ENCODE data around the gene CDC42EP2.

The CDC42EP2 gene

GRCh38 chr11:65298655-65299179, 15.9 kb upstream of the CDC42EP2 start:
- DNase-seq, result no peak

- no peak for DNase-seq
These were observed 13.9 kb upstream of the CDC42EP2 start for GRCh38 chr11:65300621-65301275.

DNA sequence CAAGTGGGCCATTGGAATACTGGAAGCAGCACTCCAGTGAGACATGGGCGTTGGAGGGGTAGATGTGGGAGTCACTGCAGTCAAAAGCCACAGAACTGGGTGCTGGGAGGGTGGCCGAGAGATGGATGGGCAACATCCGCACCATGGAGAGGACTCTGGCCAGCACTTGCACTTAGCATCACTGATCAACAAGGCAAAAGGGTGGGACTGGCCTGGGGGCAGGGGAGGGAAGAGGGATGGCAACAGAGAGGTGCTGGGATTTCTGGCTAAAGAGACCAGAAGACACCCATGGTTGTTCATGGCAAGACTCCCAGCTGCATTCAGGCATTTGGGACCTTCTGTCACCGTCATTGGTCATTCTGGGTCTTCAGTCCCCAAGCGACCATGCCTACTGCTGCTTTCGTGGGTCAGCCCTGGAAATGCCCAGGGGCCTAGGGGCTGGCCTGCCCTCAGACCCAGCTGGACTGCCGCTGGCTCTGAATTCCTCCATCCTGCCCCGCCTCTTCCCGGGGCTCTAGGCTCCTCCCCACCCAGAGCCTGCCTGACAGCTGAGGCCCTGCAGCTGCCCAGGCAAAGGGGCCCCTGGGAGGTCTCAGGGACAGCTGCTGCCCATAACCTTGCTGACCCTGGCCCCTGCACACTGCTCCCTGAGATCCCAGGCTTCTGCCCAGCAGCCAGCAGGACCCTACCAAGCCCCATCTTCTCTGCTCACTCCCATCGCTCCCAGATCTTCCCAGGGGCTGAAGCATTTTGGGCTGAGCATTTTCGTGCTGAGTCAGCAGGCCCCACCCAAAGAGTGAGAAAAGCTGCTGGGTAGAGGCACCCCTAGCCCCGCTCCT, 13.0 kb upstream of the CDC42EP2 start:
- no peak for DNase-seq

- DNase-seq, result no peak
These were observed 11.1 kb upstream of the CDC42EP2 start for GRCh38 chr11:65303555-65303954.

DNA sequence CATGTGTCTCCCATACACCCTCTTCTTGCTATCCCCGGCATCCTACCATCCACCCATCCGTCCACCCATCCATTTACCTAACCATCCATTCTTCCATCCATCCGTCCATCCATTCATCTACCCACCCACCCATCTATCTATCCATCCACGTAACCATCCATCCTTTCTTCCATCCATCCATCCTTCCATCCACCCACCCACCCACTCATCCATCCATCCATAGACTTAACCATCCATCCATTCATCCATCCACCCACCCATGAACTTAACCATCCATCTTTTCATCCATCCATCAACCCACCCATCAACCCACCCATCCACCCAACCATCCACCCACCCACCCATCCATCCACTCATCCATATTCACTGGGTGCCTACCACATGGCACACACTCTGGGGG, 10.6 kb upstream of the CDC42EP2 start:
- DNase-seq, result no peak

- no peak for DNase-seq
These were observed 10.1 kb upstream of the CDC42EP2 start for GRCh38 chr11:65304613-65305012.

- DNase-seq, result no peak
These were observed 9.0 kb upstream of the CDC42EP2 start for GRCh38 chr11:65305501-65306268.

- DNase-seq, result no peak
These were observed 7.1 kb upstream of the CDC42EP2 start for GRCh38 chr11:65307298-65308229.

DNA sequence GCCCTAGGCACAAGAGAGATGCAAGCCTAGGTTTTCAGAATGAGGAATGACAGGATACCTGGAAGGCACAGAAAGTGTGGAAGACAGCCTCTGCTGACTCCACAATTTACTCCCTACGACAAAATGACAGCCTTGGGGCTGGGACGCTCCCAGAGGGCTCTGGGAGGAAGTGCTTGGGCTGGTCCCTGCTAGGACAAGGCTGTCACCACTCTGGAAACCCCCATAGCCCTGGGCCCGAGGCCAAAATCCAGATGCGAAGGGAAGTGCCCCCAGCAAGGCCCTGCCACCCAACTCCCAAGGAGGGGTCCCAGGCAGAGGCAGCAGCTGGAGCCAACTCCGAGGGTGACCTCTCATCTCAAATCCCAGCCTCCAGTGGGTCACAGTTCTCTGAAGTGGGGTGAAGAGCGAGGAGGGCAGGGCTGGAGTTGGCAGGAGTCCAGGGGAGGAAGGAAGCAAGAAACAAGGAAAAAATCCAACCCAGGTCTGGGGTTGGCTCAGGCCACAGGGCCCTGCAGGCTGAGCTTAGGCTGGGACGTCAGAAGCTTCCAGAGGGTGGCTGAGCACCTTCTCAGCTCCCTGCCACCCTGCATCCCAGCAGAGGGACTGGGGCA, 6.3 kb upstream of the CDC42EP2 start:
- no peak for DNase-seq

- no peak for DNase-seq
These were observed 5.7 kb upstream of the CDC42EP2 start for GRCh38 chr11:65309006-65309405.

DNA sequence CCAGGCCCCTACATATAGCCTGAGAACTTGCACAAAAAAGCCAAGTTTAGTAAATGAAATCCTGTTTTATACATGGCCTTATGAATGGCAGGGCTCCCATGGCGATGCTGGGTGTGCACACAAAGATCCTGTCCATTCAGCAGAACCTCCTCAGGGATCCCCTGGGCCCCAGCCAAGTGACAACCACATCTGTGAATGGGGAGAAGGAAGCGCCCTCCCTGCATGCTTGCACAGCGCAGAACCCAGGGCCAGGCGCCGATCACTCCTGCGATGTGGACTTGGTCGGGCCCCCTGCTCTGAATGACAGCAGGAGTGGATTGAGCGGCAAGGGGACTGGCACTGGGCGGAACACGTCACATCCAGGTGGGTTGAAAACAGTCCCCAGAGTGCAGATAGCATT, 4.5 kb upstream of the CDC42EP2 start:
- DNase-seq, result no peak

DNA sequence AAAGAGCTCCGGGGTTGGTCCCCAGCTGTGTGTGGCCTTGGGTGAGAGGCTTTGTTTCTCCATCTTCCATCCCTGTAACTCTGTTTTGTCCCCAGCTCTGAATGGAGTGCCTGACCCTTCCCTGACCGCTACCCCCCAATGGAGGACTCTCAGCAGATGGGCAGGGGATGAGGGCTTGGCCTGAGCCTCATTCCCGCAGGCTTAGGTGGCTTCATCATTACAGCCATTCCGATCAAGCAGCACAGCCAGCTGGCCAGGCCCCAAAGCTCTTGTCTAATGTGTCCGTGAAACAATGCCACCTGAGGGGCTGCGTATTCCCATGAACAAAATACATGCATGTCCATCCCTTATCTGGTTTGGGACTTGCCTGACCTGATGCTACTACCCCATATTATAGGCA, 3.9 kb upstream of the CDC42EP2 start:
- DNase-seq, result no peak

DNA sequence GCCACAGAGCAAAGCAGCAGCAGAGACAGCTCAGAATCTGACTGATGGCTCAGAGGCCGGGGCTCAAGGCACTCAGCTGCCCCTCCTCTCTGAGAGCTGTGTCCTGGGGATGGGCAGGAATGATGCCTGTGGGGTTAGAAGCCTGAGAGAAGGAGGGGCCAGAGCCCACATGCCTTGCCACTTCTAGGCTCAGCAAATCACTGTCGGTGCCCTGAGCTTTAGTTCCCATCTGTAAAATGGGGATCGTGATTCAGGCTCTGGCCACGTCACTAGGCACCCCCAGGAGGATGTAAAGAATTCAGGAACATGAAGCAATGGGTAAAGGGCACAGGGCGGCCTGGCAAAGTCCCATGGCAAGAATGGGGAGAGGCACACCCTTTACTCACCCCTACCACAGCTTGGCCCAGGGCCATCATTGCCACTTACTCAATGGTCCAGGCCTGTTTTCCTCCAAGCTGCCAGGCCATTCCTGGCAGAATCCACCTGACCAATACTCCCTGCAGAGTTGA, 3.4 kb upstream of the CDC42EP2 start:
- no peak for DNase-seq

- peak; percentile 56 for DNase-seq
These were observed 669 bp downstream of the CDC42EP2 start for GRCh38 chr11:65315204-65315865.

- no peak for DNase-seq
These were observed 1.2 kb downstream of the CDC42EP2 start for GRCh38 chr11:65315866-65316226.

DNA sequence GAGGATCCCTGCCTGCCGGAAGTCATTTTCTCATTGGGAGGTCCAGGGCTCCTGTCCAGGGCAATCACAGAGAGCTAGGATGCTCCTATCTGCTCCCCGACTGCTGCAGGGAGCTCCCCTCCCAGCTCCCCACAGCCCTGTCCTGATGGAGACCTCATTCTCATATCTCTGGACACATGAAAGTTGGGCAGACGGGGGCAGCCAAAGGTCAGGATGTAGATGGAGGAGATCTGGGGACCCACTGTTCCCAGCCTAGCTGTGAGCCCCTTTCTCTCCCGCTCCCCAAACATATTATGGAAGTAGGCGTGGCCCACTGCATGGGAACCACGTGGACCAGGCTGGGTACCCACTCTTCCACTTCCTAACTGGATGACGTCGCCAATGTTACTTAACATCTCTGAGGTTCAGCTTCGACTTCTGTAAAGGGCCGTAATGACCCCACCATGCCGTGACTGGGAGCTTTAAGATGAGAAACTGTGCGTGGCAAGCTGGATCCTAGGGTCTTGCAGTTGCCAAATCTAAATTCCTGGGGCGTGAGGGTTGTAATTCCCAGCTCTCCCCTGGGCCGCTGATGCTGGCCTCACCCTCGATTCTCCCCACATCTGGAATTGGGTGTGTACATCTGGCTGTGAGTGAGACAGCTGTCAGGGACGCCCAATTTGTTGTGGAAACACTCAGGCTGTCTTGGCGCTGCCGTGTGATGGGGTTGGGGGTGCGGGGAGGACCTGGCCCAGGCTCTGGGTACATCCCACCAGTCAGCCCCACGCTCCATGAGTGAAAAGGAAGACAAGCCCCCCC, 1.8 kb downstream of the CDC42EP2 start:
- DNase-seq, result no peak

- no peak for DNase-seq
These were observed 2.5 kb downstream of the CDC42EP2 start for GRCh38 chr11:65317025-65317786.

DNA sequence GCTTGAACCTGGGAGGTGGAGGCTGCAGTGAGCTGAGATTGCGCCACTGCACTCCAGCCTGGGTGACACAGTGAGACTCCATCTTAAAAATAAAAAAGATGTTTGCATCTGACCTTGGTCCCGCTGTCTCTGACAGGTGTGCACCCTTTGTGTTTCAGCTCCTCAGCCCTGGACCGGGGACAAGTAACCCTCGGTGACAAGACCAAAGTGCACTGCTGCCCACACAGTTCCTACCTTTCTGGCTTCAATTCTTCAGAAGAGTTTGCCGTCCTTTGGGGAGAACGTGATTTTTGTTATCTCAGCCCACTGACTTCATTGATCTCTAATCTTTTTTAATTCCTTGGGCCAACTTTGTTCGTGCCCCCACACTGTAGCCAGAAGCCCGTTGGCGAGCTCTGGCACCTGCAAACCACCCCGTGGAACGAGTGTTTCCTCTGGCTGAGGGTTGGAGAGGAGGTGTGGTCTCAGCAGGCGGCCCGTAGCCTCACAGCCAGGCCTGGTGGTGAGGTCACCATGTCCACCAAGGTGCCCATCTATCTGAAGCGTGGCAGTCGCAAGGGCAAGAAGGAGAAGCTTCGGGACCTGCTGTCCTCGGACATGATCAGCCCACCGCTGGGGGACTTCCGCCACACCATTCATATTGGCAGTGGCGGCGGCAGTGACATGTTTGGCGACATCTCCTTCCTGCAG, 5.9 kb downstream of the CDC42EP2 start:
- DNase-seq, result no peak

GRCh38 chr11:65321076-65321475, 6.4 kb downstream of the CDC42EP2 start:
- DNase-seq, result no peak

Data from GDM1 (cell line).